HEK293T (cell line): ENCODE results near the gene FHOD3.

Source experiments
- CTCF ChIA-PET: fragments of 350-600 bp; formaldehyde crosslinking; extraction: SDS; loops from one replicate; lab custom pipeline; 2021; ENCODE audit warnings: antibody characterized with exemption, inconsistent platforms; lab: Yijun Ruan, JAX
- POLR2A ChIA-PET: fragments of 350-600 bp; formaldehyde crosslinking; extraction: SDS; loops from one replicate; lab custom pipeline; 2020; ENCODE audit warnings: antibody characterized with exemption, inconsistent platforms; lab: Yijun Ruan, JAX
- DNase-seq: peaks from one replicate; pipeline ENCODE4 v3.0.0; 2012; ENCODE audit warnings: mixed read lengths; ENCODE audit errors: extremely low spot score
- ARNT ChIP-seq: fragments of 450-650 bp; IDR thresholded peaks from 2 replicates; pipeline ENCODE4 v1.6.1; 2017; ENCODE audit warnings: mild to moderate bottlenecking
- BHLHE40 ChIP-seq: fragments of 450-650 bp; IDR thresholded peaks from 2 replicates; pipeline ENCODE4 v1.6.1; 2016; ENCODE audit warnings: mild to moderate bottlenecking, moderate library complexity, borderline replicate concordance
- CTBP1 ChIP-seq: fragments of 450-650 bp; IDR thresholded peaks from 2 replicates; pipeline ENCODE4 v1.6.1; 2016; ENCODE audit warnings: borderline replicate concordance
- ELF4 ChIP-seq: fragments of 450-650 bp; IDR thresholded peaks from 2 replicates; pipeline ENCODE4 v1.6.1; 2017; ENCODE audit warnings: antibody characterized with exemption
- FOXA1 ChIP-seq: fragments of 450-650 bp; IDR thresholded peaks from 2 replicates; pipeline ENCODE4 v1.6.1; 2016; ENCODE audit warnings: mild to moderate bottlenecking
- FOXK2 ChIP-seq: fragments of 450-650 bp; IDR thresholded peaks from 2 replicates; pipeline ENCODE4 v1.6.1; 2016; ENCODE audit warnings: mild to moderate bottlenecking
- FOXM1 ChIP-seq: fragments of 450-650 bp; IDR thresholded peaks from 2 replicates; pipeline ENCODE4 v1.6.1; 2017; ENCODE audit warnings: mild to moderate bottlenecking, borderline replicate concordance
- HDGF ChIP-seq: fragments of 450-650 bp; IDR thresholded peaks from 2 replicates; pipeline ENCODE4 v1.6.1; 2017; ENCODE audit warnings: antibody characterized with exemption, borderline replicate concordance
- L3MBTL2 ChIP-seq: fragments of 450-650 bp; conservative IDR thresholded peaks from 2 replicates; pipeline ENCODE4 v1.6.1; 2016; ENCODE audit warnings: mild to moderate bottlenecking
- LEF1 ChIP-seq: fragments of 450-650 bp; IDR thresholded peaks from 2 replicates; pipeline ENCODE4 v1.6.1; 2017; ENCODE audit warnings: mild to moderate bottlenecking, borderline replicate concordance
- NFRKB ChIP-seq: fragments of 450-650 bp; IDR thresholded peaks from 2 replicates; pipeline ENCODE4 v1.6.1; 2016; ENCODE audit warnings: mild to moderate bottlenecking, moderate library complexity
- PKNOX1 ChIP-seq: fragments of 450-650 bp; IDR thresholded peaks from 2 replicates; pipeline ENCODE4 v1.6.1; 2016
- SP1 ChIP-seq: fragments of 450-650 bp; IDR thresholded peaks from 2 replicates; pipeline ENCODE4 v1.6.1; 2017
- SUZ12 ChIP-seq: fragments of 450-650 bp; IDR thresholded peaks from 2 replicates; pipeline ENCODE4 v1.6.1; 2016; ENCODE audit warnings: mild to moderate bottlenecking
- TARDBP ChIP-seq: fragments of 450-650 bp; IDR thresholded peaks from 2 replicates; pipeline ENCODE4 v1.6.1; 2016
- ZNF384 ChIP-seq: fragments of 450-650 bp; IDR thresholded peaks from 2 replicates; pipeline ENCODE4 v1.6.1; 2016

Gene FHOD3

GRCh38 chr18:36304723-36305122 lies 7.2 kb downstream of the FHOD3 start:
- no peak for DNase-seq
- POLR2A ChIA-PET, result no interaction called here
- TF ChIP-seq LEF1 (no peak), FOXM1 (no peak), PKNOX1 (no peak), SUZ12 (no peak), FOXA1 (no peak), SP1 (no peak)
- CTCF ChIA-PET, result interaction anchor here (0.7 to 1.3 kb wide), 2 partner anchors 10 to 108 kb away, joined by 5 read pairs; no protein-coding TSS in a partner anchor

GRCh38 chr18:36305375-36305774 lies 7.9 kb downstream of the FHOD3 start:
- DNase-seq, result no peak
- CTCF ChIA-PET, result interaction anchor here (0.6 kb wide), 1 partner anchor 244 kb away, joined by 6 read pairs; no protein-coding TSS in a partner anchor
- POLR2A ChIA-PET, result no interaction called here
- TF ChIP-seq SP1 (no peak), TARDBP (no peak), FOXA1 (no peak), NFRKB (no peak), HDGF (no peak), CTBP1 (no peak), FOXK2 (no peak), L3MBTL2 (no peak), ARNT (no peak), LEF1 (no peak), SUZ12 (no peak), FOXM1 (no peak), ZNF384 (no peak)

GRCh38 chr18:36307513-36307912 lies 10.0 kb downstream of the FHOD3 start:
- POLR2A ChIA-PET, result no interaction called here
- no peak for TF ChIP-seq FOXA1
- TF ChIP-seq BHLHE40, result no peak
- no peak for TF ChIP-seq LEF1
- TF ChIP-seq L3MBTL2, result no peak
- TF ChIP-seq ARNT, result no peak
- TF ChIP-seq SP1, result no peak
- no peak for TF ChIP-seq HDGF
- no peak for TF ChIP-seq FOXK2
- TF ChIP-seq CTBP1, result no peak
- TF ChIP-seq SUZ12, result no peak
- no peak for TF ChIP-seq FOXM1
- no peak for TF ChIP-seq PKNOX1
- TF ChIP-seq ZNF384, result no peak
- no peak for TF ChIP-seq ELF4
- CTCF ChIA-PET, result no interaction called here
- no peak for DNase-seq

GRCh38 chr18:36308711-36309435 lies 11.4 kb downstream of the FHOD3 start:
- TF ChIP-seq BHLHE40 (no peak), PKNOX1 (peak; percentile 22; the same call in 1 of the 2 replicates)
- ChIA-PET POLR2A (interaction anchor here (1.2 kb wide), 1 partner anchor 11 kb away, joined by 7 read pairs; the partner anchor contains the start of gene FHOD3), CTCF (interaction anchor here (1.0 kb wide), 1 partner anchor 449 kb away, joined by 3 read pairs; no protein-coding TSS in a partner anchor)
- no peak for DNase-seq

GRCh38 chr18:36309436-36310391 lies 12.2 kb downstream of the FHOD3 start:
- CTCF ChIA-PET, result interaction anchor here (0.6 to 1.3 kb wide), 3 partner anchors 28 to 448 kb away, joined by 3 read pairs; no protein-coding TSS in a partner anchor
- TF ChIP-seq PKNOX1 (no peak), LEF1 (no peak), FOXM1 (no peak), ZNF384 (no peak), SP1 (no peak), ELF4 (no peak), CTBP1 (no peak), FOXK2 (no peak), TARDBP (no peak), HDGF (no peak), NFRKB (no peak), ARNT (no peak)
- POLR2A ChIA-PET, result interaction anchor here (1.2 kb wide), 1 partner anchor 12 kb away, joined by 7 read pairs; the partner anchor contains the start of gene FHOD3
- DNase-seq, result no peak
